GM23338 (cell line): ENCODE results near the gene SYT9. TPM values are rescaled to one million over a fixed set of nuclear protein-coding genes. Genes with fewer than 3 reads are reported as not detected.

Experiments used
- ATAC-seq: fragments of 200-7000 bp; cut with Tn5 transposase; 3 replicates; pipeline ENCODE4 v1.9.1; 2020
- DNase-seq: peaks from one replicate; pipeline ENCODE4 v3.0.0-alpha.2; 2015; ENCODE audit warnings: low spot score
- H2AFZ ChIP-seq: fragments of 200-600 bp; sonication (generic); 2 replicates; pipeline ENCODE4 v1.8.0; 2016; ENCODE audit warnings: antibody characterized with exemption, mild to moderate bottlenecking, moderate library complexity
- H3F3A ChIP-seq: fragments of 200-600 bp; sonication (generic); replicated peaks from 2 replicates; pipeline ENCODE4 v1.8.0; 2017; ENCODE audit warnings: antibody characterized with exemption, mixed run types, low read depth
- H3K27ac ChIP-seq: fragments of 200-600 bp; sonication (generic); 2 replicates; pipeline ENCODE4 v1.6.1; 2016; ENCODE audit warnings: low read depth
- H3K27me3 ChIP-seq: fragments of 200-600 bp; sonication (generic); 2 replicates; pipeline ENCODE4 v1.8.0; 2016; ENCODE audit warnings: mild to moderate bottlenecking, mixed run types, moderate library complexity; ENCODE audit not compliant: insufficient read depth
- H3K36me3 ChIP-seq: fragments of 200-600 bp; sonication (generic); 2 replicates; pipeline ENCODE4 v1.8.0; 2016; ENCODE audit warnings: mild to moderate bottlenecking; ENCODE audit not compliant: insufficient read depth
- H3K4me1 ChIP-seq: fragments of 200-600 bp; sonication (generic); 2 replicates; pipeline ENCODE4 v1.8.0; 2016; ENCODE audit warnings: mild to moderate bottlenecking, moderate library complexity; ENCODE audit not compliant: insufficient read depth
- H3K4me2 ChIP-seq: fragments of 200-600 bp; sonication (generic); 2 replicates; pipeline ENCODE4 v1.7.1; 2017; ENCODE audit warnings: mixed run types
- H3K4me3 ChIP-seq: fragments of 200-600 bp; sonication (generic); 2 replicates; pipeline ENCODE4 v1.6.1; 2016; ENCODE audit warnings: mixed run types
- H3K79me2 ChIP-seq: fragments of 200-600 bp; sonication (generic); replicated peaks from 2 replicates; pipeline ENCODE4 v1.8.0; 2017; ENCODE audit warnings: mild to moderate bottlenecking; ENCODE audit not compliant: insufficient read depth
- H3K9me2 ChIP-seq: fragments of 200-600 bp; sonication (generic); 2 replicates; pipeline ENCODE4 v1.8.0; 2017; ENCODE audit not compliant: insufficient read depth
- H4K20me1 ChIP-seq: fragments of 200-600 bp; sonication (generic); replicated peaks from 2 replicates; pipeline ENCODE4 v1.8.0; 2017; ENCODE audit warnings: mild to moderate bottlenecking; ENCODE audit not compliant: insufficient read depth
- H3K27ac Mint-ChIP-seq: 2 replicates; pipeline ENCODE4 v1.8.0; 2020; ENCODE audit warnings: inconsistent platforms, mild to moderate bottlenecking, moderate library complexity, mixed read lengths
- H3K27me3 Mint-ChIP-seq: 3 replicates; pipeline ENCODE4 v1.8.0; 2022; ENCODE audit warnings: low read depth, mild to moderate bottlenecking, moderate library complexity, mixed read lengths, inconsistent platforms; ENCODE audit not compliant: insufficient read depth, poor library complexity
- H3K36me3 Mint-ChIP-seq: 3 replicates; pipeline ENCODE4 v1.8.0; 2021; ENCODE audit warnings: low read depth, mild to moderate bottlenecking, inconsistent platforms, moderate library complexity, mixed read lengths
- H3K4me1 Mint-ChIP-seq: 3 replicates; pipeline ENCODE4 v1.8.0; 2020; ENCODE audit warnings: mild to moderate bottlenecking, inconsistent platforms, mixed read lengths
- H3K4me3 Mint-ChIP-seq: 3 replicates; pipeline ENCODE4 v1.8.0; 2021; ENCODE audit warnings: moderate library complexity, mild to moderate bottlenecking, inconsistent platforms, mixed read lengths
- H3K9me3 Mint-ChIP-seq: 3 replicates; pipeline ENCODE4 v1.8.0; 2020; ENCODE audit warnings: moderate library complexity, mild to moderate bottlenecking, inconsistent platforms, mixed read lengths
- CREB1 ChIP-seq: fragments of 250-450 bp; sonication (Bioruptor Pico); IDR thresholded peaks from 2 replicates; pipeline ENCODE4 v1.5.0; 2020; ENCODE audit warnings: low read depth, mild to moderate bottlenecking, moderate library complexity
- EZH2phosphoT487 ChIP-seq: fragments of 200-600 bp; sonication (generic); IDR thresholded peaks from one replicate; pipeline ENCODE4 v1.8.1; 2018; ENCODE audit warnings: antibody characterized with exemption; ENCODE audit not compliant: unreplicated experiment
- JUNB ChIP-seq: IDR thresholded peaks from one replicate; pipeline ENCODE4 v1.6.1; 2016; ENCODE audit warnings: antibody characterized with exemption; ENCODE audit not compliant: unreplicated experiment
- POLR2AphosphoS5 ChIP-seq: IDR thresholded peaks from 2 replicates; pipeline ENCODE4 v1.6.1; 2016; ENCODE audit warnings: antibody characterized with exemption, low read depth
- REST ChIP-seq: IDR thresholded peaks from one replicate; pipeline ENCODE4 v1.6.1; 2018; ENCODE audit warnings: antibody characterized with exemption; ENCODE audit not compliant: unreplicated experiment
- STAT1 ChIP-seq: IDR thresholded peaks from one replicate; pipeline ENCODE4 v1.6.1; 2016; ENCODE audit warnings: antibody characterized with exemption; ENCODE audit not compliant: unreplicated experiment
- ZNF114 ChIP-seq: fragments of 250-450 bp; sonication (Bioruptor Pico); IDR thresholded peaks from 2 replicates; pipeline ENCODE4 v1.5.0; 2020; ENCODE audit warnings: mild to moderate bottlenecking, moderate library complexity
- ZNF331 ChIP-seq: fragments of 250-450 bp; sonication (Bioruptor Pico); IDR thresholded peaks from 2 replicates; pipeline ENCODE4 v1.5.0; 2020; ENCODE audit warnings: low read depth, mild to moderate bottlenecking, moderate library complexity
- polyA plus RNA-seq: library from polyadenylated mRNA; unstranded; fragments of >200 nt; fragmentation: Nextera tagmentation; extraction: Ambion mirVana; gene quantifications from 2 replicates; pipeline ENCODE4 v1.2.1, GENCODE V29; 2016
- total RNA-seq: library from RNA; depleted of rRNA; stranded (reverse); fragments of >200 nt; shearing (Covaris generic); gene quantifications from 2 replicates; pipeline ENCODE4 v1.2.3, GENCODE V29; 2014
- TF ChIP-seq, protein P1 (sequence below): fragments of 250-450 bp; sonication (Bioruptor Pico); IDR thresholded peaks from 2 replicates; pipeline ENCODE4 v1.5.0; 2020; ENCODE audit warnings: mild to moderate bottlenecking, moderate library complexity
- TF ChIP-seq, protein P2 (sequence below), 2 experiments: fragments of 200-600 bp in 1 of 2; sonication (generic) in 1 of 2; conservative IDR thresholded peaks; 2 replicates each; pipeline versions ENCODE4 v1.5.1 to v1.6.1; 2016 to 2017; ENCODE audit warnings: antibody characterized with exemption in 2 of 2, low read depth in 2 of 2, mild to moderate bottlenecking in 2 of 2, moderate library complexity in 1 of 2

Gene SYT9
- total and polyA plus RNA-seq, 2 experiments from 2014 or later, result 0.91 to 2.4 TPM

- H3K4me3 Mint-ChIP-seq, result no peak overlapping the region
- H3K36me3 ChIP-seq, result no peaks in the 10 kb centered on the region
- no peaks in the 10 kb centered on the region for H3K27me3 Mint-ChIP-seq
- TF ChIP-seq ZNF331 (CRISPR knock-in tag) (no peak), CREB1 (CRISPR knock-in tag) (no peak), STAT1 (no peak), EZH2phosphoT487 (no peak), ZNF114 (no peak), REST (no peak), JUNB (no peak)
- no peak overlapping the region for H3K4me2 ChIP-seq
- no peaks in the 10 kb centered on the region for H3K27me3 ChIP-seq
- no peak overlapping the region for H3K4me3 ChIP-seq
- H3K4me1 ChIP-seq, result peaks cover 11% of the 10 kb centered on the region
- no peak overlapping the region for H3K27ac ChIP-seq
- H3K27ac Mint-ChIP-seq, result no peak overlapping the region
- no peaks in the 10 kb centered on the region; the same call in 1 of the 2 replicates for H3K9me2 ChIP-seq
- peaks cover 18% of the 10 kb centered on the region for H3K4me1 Mint-ChIP-seq
- H3K79me2 ChIP-seq, result no peaks in the 10 kb centered on the region
- H4K20me1 ChIP-seq, result no peaks in the 10 kb centered on the region
- DNase-seq (no peak), ATAC-seq (no peak)
- no peaks in the 10 kb centered on the region for H3K9me3 Mint-ChIP-seq
- no peaks in the 10 kb centered on the region for H3F3A ChIP-seq
- H3K36me3 Mint-ChIP-seq, result no peaks in the 10 kb centered on the region
- H2AFZ ChIP-seq, result no peak overlapping the region
Observed at GRCh38 chr11:7501894-7502293, 250.2 kb downstream of the SYT9 start.

GRCh38 chr11:7506243-7506642 lies 254.5 kb downstream of the SYT9 start:
- Mint-ChIP-seq H3K9me3 (no peaks in the 10 kb centered on the region), H3K36me3 (no peaks in the 10 kb centered on the region), H3K27me3 (no peaks in the 10 kb centered on the region), H3K4me3 (no peak overlapping the region), H3K27ac (no peak overlapping the region), H3K4me1 (no peaks in the 10 kb centered on the region)
- ATAC-seq, result no peak
- Histone ChIP-seq H3K4me3 (no peak overlapping the region), H3K4me1 (0 out of 2 replicates have a peak, but pooled peaks cover 3% of the 10 kb centered on the region), H3K36me3 (no peaks in the 10 kb centered on the region), H3K27ac (no peak overlapping the region), H3F3A (no peaks in the 10 kb centered on the region), H2AFZ (no peak overlapping the region), H3K27me3 (no peaks in the 10 kb centered on the region), H3K4me2 (no peak overlapping the region), H3K79me2 (no peaks in the 10 kb centered on the region), H3K9me2 (no peaks in the 10 kb centered on the region; the same call in 1 of the 2 replicates), H4K20me1 (no peaks in the 10 kb centered on the region)
- no peak for DNase-seq
- TF ChIP-seq, protein P1, sequence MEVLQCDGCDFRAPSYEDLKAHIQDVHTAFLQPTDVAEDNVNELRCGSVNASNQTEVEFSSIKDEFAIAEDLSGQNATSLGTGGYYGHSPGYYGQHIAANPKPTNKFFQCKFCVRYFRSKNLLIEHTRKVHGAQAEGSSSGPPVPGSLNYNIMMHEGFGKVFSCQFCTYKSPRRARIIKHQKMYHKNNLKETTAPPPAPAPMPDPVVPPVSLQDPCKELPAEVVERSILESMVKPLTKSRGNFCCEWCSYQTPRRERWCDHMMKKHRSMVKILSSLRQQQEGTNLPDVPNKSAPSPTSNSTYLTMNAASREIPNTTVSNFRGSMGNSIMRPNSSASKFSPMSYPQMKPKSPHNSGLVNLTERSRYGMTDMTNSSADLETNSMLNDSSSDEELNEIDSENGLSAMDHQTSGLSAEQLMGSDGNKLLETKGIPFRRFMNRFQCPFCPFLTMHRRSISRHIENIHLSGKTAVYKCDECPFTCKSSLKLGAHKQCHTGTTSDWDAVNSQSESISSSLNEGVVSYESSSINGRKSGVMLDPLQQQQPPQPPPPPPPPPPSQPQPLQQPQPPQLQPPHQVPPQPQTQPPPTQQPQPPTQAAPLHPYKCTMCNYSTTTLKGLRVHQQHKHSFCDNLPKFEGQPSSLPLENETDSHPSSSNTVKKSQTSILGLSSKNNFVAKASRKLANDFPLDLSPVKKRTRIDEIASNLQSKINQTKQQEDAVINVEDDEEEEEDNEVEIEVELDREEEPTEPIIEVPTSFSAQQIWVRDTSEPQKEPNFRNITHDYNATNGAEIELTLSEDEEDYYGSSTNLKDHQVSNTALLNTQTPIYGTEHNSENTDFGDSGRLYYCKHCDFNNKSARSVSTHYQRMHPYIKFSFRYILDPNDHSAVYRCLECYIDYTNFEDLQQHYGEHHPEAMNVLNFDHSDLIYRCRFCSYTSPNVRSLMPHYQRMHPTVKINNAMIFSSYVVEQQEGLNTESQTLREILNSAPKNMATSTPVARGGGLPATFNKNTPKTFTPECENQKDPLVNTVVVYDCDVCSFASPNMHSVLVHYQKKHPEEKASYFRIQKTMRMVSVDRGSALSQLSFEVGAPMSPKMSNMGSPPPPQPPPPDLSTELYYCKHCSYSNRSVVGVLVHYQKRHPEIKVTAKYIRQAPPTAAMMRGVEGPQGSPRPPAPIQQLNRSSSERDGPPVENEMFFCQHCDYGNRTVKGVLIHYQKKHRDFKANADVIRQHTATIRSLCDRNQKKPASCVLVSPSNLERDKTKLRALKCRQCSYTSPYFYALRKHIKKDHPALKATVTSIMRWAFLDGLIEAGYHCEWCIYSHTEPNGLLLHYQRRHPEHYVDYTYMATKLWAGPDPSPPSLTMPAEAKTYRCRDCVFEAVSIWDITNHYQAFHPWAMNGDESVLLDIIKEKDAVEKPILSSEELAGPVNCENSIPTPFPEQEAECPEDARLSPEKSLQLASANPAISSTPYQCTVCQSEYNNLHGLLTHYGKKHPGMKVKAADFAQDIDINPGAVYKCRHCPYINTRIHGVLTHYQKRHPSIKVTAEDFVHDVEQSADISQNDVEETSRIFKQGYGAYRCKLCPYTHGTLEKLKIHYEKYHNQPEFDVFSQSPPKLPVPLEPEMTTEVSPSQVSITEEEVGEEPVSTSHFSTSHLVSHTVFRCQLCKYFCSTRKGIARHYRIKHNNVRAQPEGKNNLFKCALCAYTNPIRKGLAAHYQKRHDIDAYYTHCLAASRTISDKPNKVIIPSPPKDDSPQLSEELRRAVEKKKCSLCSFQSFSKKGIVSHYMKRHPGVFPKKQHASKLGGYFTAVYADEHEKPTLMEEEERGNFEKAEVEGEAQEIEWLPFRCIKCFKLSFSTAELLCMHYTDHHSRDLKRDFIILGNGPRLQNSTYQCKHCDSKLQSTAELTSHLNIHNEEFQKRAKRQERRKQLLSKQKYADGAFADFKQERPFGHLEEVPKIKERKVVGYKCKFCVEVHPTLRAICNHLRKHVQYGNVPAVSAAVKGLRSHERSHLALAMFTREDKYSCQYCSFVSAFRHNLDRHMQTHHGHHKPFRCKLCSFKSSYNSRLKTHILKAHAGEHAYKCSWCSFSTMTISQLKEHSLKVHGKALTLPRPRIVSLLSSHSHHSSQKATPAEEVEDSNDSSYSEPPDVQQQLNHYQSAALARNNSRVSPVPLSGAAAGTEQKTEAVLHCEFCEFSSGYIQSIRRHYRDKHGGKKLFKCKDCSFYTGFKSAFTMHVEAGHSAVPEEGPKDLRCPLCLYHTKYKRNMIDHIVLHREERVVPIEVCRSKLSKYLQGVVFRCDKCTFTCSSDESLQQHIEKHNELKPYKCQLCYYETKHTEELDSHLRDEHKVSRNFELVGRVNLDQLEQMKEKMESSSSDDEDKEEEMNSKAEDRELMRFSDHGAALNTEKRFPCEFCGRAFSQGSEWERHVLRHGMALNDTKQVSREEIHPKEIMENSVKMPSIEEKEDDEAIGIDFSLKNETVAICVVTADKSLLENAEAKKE, result no peak
- TF ChIP-seq EZH2phosphoT487 (no peak), JUNB (no peak), ZNF331 (CRISPR knock-in tag) (no peak), STAT1 (no peak), POLR2AphosphoS5 (no peak)
- TF ChIP-seq, protein P2, sequence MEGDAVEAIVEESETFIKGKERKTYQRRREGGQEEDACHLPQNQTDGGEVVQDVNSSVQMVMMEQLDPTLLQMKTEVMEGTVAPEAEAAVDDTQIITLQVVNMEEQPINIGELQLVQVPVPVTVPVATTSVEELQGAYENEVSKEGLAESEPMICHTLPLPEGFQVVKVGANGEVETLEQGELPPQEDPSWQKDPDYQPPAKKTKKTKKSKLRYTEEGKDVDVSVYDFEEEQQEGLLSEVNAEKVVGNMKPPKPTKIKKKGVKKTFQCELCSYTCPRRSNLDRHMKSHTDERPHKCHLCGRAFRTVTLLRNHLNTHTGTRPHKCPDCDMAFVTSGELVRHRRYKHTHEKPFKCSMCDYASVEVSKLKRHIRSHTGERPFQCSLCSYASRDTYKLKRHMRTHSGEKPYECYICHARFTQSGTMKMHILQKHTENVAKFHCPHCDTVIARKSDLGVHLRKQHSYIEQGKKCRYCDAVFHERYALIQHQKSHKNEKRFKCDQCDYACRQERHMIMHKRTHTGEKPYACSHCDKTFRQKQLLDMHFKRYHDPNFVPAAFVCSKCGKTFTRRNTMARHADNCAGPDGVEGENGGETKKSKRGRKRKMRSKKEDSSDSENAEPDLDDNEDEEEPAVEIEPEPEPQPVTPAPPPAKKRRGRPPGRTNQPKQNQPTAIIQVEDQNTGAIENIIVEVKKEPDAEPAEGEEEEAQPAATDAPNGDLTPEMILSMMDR (conservative IDR thresholded peaks at IDR 0.05; ENCODE audit: low read depth in 2 of 2), result no peak
